NB4 (cell line): Measurements from ENCODE around the gene EIF4A3.

Experiments
- DNase-seq: peaks from one replicate; pipeline ENCODE4 v3.0.0; 2010; ENCODE audit warnings: low read depth
- H3K4me3 ChIP-seq: one replicate; pipeline ENCODE4 v1.5.1; 2011; ENCODE audit warnings: mild to moderate bottlenecking, low read depth, low read length, moderate library complexity
- CTCF ChIP-seq: IDR thresholded peaks from one replicate; pipeline ENCODE4 v1.5.1; 2012; ENCODE audit warnings: low read depth, low read length
- MAX ChIP-seq: IDR thresholded peaks from 2 replicates; pipeline ENCODE4 v1.6.1; 2011; ENCODE audit warnings: low read depth, low read length
- MYC ChIP-seq: IDR thresholded peaks from 2 replicates; pipeline ENCODE4 v1.6.1; 2011; ENCODE audit warnings: low read depth, low read length
- POLR2A ChIP-seq: IDR thresholded peaks from 2 replicates; pipeline ENCODE4 v1.6.1; 2011; ENCODE audit warnings: mild to moderate bottlenecking; ENCODE audit not compliant: insufficient read length; ENCODE audit errors: extremely low read depth

EIF4A3 gene

GRCh38 chr17:80147035-80147822, at the start of gene EIF4A3:
EIF4A3 (minus strand) TSS chr17:80147128; CDS start chr17:80146961, 167 bp downstream.
- DNase-seq, result peak; percentile 99
- no peak for TF ChIP-seq CTCF
- TF ChIP-seq POLR2A, result peak; percentile 62
- peak; percentile 61 for TF ChIP-seq MYC
- peak; percentile 79 for TF ChIP-seq MAX
- peak within 1 kb of the TSS; percentile 89 for H3K4me3 ChIP-seq

- H3K4me3 ChIP-seq, result no peak overlapping the region
- DNase-seq, result no peak
- TF ChIP-seq MYC (no peak), CTCF (no peak), MAX (no peak), POLR2A (no peak)
Observed at GRCh38 chr17:80196652-80197051, 49.7 kb upstream of the EIF4A3 start.

- TF ChIP-seq MYC (no peak), CTCF (peak; percentile 87), MAX (no peak), POLR2A (no peak)
- no peak overlapping the region for H3K4me3 ChIP-seq
- DNase-seq, result peak; percentile 40
Observed at GRCh38 chr17:80195671-80196529, 49.0 kb upstream of the EIF4A3 start.

GRCh38 chr17:80195141-80195540, 48.2 kb upstream of the EIF4A3 start:
- TF ChIP-seq MYC (no peak), POLR2A (no peak), MAX (no peak), CTCF (no peak)
- no peak for DNase-seq
- H3K4me3 ChIP-seq, result no peak overlapping the region

GRCh38 chr17:80191865-80192661, 45.1 kb upstream of the EIF4A3 start:
- DNase-seq, result no peak
- H3K4me3 ChIP-seq, result no peak overlapping the region
- no peak for TF ChIP-seq POLR2A
- TF ChIP-seq CTCF, result no peak
- no peak for TF ChIP-seq MYC
- no peak for TF ChIP-seq MAX
